HG02623 (cell line): ENCODE results near the gene E4F1.

ENCODE experiments used
- ATAC-seq: cut with Tn5 transposase; IDR thresholded peaks from one replicate; pipeline ENCODE4 v1.9.1; 2021; ENCODE audit warnings: moderate library complexity; ENCODE audit not compliant: unreplicated experiment

E4F1 gene, protein sequence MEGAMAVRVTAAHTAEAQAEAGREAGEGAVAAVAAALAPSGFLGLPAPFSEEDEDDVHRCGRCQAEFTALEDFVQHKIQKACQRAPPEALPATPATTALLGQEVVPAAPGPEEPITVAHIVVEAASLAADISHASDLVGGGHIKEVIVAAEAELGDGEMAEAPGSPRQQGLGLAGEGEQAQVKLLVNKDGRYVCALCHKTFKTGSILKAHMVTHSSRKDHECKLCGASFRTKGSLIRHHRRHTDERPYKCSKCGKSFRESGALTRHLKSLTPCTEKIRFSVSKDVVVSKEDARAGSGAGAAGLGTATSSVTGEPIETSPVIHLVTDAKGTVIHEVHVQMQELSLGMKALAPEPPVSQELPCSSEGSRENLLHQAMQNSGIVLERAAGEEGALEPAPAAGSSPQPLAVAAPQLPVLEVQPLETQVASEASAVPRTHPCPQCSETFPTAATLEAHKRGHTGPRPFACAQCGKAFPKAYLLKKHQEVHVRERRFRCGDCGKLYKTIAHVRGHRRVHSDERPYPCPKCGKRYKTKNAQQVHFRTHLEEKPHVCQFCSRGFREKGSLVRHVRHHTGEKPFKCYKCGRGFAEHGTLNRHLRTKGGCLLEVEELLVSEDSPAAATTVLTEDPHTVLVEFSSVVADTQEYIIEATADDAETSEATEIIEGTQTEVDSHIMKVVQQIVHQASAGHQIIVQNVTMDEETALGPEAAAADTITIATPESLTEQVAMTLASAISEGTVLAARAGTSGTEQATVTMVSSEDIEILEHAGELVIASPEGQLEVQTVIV

DNA sequence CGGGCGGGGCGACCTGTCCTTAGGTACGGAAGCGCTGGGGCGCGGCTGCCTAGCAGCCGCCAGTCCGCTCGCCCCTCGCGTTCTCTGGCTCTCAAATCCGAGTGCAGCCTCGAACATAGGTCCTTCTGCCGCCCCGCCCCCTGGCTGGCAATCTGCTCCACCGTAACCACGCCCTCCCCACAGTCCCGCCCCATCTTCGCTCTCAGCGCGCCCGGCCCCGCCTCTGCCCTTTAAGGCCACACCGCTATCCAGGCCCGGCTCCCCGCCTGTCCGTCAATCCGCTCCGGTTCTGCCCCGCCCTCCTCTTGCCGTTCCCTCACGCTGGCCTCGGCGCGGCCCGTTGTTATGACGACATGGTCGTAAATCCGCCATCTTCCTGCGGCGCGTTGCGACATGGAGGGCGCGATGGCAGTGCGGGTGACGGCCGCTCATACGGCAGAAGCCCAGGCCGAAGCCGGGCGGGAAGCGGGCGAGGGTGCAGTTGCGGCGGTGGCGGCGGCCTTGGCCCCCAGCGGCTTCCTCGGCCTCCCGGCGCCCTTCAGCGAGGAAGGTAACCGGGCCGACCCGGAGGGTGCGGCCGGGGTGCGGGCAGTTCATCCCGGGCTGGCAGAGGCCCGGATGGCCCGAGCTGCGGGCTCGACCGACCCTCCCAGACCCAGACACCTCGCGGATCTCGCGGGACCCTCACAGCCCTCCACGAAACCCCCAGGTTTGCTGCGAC, at the start of gene E4F1:
E4F1 (plus strand) TSS at position 371 of the 721 bp plus-strand sequence; CDS start at position 394, 23 bp downstream.
- ATAC-seq = peak; percentile 92

DNA sequence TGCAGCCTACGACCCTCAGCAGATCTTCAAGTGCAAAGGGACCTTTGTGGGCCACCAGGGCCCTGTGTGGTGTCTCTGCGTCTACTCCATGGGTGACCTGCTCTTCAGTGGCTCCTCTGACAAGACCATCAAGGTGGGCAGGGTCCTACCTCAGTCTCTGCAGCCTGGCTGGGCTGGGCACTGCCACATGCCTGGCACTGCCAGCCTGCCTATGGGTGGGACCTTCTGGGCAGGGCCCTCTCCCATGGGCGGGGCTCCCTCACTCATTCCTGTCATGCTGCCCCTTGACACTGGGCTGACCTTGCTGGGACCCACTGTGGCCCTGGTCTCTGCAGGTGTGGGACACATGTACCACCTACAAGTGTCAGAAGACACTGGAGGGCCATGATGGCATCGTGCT, 49.5 kb upstream of the E4F1 start:
- ATAC-seq = no peak

DNA sequence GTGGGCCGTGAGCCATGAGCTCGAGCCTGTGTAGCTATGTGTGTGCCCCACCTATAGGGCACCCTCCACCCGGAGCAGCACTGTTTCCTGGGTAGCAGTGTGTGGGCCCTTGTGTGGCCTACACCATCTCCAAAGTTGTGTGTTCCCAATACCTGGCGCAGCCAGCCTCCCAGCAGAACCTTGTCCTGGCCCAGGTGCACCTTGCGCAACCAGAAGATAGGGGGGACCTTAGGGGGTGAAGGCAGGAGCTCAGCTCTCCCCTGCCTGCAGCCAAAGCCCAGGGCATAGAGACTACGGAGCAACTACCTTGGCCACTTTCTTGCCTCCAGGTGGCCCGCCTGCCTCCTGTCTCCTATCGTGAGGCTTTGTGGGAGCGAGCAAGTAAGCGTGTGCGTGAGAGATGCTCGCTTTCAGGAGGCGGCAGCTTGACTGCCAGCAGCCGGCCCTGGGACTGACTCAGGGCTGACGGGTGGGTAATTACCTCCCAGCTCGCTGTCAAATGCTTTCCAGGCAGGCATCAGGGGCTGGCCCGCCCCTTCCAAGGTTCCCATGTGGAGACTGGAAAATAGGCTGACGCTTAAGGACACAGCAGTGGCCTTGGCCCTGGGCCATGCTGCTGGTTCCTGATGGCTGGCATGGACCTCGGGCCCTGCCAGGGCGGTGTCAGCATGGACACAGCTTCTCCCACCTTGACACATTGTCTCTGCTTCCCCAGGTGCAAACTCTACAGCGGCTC, 48.8 kb upstream of the E4F1 start:
- ATAC-seq = no peak

DNA sequence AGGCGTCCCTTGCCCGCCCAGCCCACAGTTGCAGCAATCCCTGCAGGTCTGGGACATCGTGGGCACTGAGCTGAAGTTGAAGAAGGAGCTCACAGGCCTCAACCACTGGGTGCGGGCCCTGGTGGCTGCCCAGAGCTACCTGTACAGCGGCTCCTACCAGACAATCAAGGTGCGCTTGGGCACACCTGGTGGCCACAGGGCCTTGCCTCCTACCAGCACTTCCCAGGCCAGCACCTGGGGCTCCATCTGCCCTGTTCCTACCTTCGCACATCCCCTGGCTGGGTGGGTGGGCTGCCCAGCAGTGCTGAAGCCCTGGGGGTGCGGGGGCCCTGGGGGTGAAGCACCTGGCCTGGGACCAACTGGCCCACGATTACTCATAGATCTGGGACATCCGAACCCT, 47.9 kb upstream of the E4F1 start:
- ATAC-seq = no peak

DNA sequence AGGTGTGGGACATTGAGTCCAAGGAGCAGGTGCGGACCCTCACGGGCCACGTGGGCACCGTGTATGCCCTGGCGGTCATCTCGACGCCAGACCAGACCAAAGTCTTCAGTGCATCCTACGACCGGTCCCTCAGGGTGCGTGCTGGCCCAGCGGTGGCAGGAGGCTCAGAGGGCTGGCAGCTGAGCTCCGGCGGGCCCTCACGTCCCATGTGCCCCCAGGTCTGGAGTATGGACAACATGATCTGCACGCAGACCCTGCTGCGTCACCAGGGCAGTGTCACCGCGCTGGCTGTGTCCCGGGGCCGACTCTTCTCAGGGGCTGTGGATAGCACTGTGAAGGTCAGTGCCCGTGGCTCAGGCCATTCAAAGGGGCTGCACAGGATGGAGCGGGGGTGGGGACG, 47.3 kb upstream of the E4F1 start:
- ATAC-seq = no peak

DNA sequence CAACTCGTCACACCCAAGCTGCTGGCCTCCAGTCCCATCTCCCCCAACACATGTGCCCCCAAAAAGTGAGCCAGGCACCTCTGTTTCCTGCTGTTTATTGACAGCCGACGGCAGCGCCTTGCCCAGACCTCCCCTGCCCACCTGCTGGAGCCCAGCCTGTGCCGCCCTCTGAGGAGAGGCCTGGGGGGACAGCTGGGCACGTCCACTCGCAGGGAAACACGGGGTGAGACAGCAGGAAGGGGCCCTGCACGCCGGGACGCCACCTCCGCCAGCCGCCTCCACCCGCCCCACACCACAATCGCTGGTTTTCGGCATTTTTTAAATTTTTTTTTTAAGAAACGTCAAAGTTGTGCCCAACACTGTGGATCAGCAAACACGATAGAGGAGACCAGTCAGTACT, 46.3 kb upstream of the E4F1 start:
- ATAC-seq = no peak

DNA sequence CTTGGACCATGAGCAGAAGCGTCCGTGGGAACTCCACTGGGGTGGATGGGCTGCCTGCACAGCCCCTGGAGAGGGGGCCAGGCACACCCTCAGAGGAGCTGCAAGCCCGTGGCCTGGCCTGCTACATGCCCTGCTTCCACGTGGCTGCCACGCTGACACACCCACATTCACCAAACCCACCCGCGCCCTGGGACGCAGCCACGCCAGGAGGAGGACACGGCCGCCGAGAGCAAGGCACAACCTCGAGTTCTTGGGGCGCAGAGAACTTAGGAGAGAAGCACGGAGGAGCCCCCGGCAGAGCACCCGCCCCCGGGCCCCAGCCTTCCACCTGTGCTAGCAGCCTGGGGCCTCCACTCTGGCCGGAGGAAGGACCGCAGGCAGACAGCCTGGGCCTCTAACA, 45.8 kb upstream of the E4F1 start:
- ATAC-seq = no peak

DNA sequence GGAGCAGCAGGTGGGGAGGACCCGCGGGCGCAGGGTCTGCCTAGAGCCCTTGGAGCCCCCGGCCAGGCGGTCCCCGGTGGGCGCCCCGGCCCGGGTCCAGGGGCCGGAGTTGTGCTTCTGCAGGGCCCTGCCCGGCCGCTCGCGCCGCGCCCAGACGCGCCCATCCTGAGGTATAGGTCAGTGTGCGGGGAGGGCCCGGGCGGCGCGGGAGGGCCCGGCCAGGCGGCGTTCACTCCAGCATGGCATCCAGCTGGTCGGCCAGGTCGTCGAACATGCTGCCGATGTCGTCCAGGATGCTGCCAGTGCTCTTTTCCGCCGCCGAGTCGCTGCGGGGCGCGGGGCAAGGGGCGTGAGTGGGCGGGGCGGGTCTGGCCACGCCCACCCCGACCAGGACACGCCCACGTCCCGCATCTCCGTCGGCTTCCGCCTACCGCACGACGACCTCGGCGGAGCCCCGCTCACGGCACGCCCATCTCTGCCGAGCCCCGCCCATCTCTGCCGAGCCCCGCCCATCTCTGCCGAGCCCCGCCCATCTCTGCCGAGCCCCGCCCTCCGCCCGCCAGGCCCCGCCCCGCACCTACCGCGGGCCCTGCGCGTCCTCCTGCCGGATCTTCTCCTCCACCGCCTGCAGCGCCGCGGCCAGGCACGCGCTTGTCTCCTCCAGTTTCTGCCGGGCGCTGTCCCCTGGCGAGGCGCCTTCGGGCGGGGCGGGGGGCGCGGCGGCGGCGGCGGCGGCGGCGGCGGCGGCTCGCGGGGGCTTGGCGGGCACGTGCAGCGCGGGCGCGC, 44.9 kb upstream of the E4F1 start:
- ATAC-seq = no peak

DNA sequence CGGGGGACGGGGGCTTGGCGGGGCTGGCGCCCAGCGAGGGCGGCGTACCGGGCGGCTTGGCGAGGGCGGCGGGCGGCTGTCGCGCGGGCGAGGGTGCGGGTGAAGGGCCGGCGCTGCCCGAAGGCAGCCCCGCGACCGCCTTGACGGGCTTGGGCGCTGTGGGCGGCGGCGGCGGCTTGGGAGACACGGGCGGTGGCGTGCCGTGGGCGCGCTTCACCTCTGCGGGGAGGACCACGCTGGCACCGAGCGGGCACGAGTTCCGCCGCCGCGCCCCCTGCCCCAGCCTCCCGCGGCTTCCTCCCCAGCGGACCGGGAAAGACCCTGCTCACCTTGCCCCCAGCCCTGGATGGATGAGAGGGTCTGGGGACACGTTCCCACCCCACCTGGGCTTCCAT, 44.3 kb upstream of the E4F1 start:
- ATAC-seq = no peak

DNA sequence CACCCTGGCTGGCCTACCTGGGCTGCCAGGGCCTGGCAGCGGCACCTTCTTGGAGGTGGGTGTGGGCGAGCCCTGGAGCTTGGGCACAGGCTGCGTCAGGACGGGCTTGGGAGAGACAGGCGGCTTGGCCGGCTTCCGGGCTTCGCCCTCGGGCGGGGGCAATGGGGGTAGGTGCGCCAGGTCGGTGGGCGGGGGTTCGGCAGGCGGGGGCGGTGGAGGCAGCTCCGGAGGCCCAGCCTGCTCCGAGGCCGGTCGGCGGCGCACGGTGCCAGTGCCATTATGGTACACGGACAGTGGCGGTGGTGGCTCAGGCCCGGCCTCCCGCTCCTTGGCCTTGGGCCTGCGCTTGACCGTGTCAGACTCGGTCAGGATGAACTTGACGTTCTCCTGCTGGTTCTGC, 43.8 kb upstream of the E4F1 start:
- ATAC-seq = no peak

DNA sequence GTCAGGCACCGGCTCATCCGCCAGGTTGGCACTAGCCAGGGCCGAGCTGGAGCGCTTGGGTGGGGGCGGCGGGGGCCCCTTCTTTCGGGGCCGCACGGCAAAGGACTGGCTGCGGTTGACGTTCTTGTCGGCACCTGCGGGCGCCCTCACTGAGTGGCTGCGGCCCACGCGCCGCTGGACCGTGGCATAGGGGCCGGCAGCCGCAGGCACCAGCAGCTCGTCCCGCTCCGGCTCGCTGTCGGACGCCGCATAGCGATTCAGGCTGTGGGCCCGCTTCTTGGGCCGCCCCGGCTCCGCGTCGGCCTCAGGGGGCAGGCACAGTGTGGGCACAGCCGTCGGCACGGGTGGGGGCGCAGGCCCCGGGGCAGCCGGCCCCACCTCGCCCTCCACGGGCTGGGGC, 42.9 kb upstream of the E4F1 start:
- no peak for ATAC-seq

DNA sequence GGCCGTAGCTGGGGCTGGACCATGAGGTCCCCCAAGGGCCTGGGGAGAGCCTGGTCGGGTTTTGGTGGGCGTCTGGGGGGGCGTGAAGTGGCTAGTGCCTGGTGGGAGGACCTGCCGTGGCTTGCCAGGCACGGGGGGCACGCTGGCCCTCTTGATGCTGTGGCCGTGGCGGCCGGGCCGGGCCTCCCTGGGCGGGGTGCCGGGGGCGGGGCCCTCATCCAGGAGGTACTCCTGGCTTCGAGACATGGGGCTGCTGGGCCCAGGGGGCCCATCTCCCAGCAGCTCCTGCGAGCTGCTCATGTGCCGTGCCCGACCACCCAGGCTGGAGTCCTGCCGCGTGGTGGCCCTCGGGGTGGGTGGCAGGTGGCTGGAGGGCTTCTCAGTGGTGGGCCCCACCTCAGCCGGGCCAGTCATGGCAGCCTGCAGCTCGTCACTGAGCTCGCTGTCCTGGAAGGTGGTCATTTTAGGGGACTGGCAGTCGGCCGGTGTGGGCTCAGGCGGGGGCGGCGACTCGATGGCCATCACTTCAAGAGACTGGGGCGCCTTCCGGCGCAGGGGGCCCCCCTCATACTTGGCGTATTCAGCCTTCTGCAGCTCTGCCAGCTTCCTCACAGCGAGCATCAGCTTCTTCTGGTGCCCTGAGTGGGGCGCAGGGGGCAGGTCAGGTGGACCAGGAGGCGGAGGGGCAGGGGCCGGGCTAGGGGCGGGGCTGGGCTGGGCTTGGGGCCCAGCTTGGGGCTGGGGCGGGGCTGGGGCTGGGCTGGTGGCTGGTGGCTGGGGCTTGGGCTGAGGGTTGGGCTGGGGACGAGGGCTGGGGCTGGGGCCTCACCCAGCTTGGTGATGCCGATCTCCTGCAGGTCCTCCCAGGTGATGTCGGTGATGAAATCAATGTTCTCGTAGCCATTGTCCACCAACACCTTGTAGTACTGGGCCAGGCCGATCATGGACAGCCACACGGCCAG, 42.1 kb upstream of the E4F1 start:
- ATAC-seq = no peak

DNA sequence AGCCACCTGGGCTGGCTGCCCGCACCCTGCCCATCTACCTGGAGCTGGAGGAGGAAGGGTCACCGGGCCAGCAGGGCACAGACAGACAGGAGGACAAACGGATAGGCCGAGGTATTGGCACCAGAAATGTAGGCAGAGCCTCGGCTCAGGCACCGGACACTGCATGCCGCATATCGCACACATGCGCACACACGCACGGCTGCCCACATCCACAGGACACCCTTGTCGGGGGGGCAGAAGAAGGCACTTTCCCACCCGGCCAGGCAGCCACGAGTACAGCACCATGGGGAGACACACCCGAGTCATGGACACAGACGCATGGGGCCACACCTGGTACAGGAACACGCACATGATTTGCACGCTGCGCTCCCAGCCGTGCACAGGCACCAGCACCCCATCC, 41.4 kb upstream of the E4F1 start:
- ATAC-seq = no peak

DNA sequence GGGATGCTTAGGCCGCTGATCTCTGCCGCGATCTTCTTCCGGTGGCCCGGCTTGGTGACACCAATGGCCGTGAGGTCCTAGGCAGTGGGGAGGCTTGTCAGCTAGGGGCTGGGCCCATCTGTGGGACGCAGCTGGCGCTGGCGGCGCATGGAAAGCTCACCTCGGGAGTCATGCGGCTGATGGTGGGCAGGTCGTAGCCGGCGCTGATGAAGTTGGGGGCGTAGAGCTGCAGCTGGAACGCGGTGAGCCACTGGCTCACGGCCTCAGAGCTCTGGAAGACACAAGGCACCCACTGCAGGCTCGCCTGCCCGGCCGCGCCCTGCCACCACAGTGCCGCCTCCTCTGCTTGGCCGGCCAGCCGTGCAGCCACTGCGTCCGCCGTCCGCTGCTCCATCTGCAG, 39.7 kb upstream of the E4F1 start:
- ATAC-seq = no peak

DNA sequence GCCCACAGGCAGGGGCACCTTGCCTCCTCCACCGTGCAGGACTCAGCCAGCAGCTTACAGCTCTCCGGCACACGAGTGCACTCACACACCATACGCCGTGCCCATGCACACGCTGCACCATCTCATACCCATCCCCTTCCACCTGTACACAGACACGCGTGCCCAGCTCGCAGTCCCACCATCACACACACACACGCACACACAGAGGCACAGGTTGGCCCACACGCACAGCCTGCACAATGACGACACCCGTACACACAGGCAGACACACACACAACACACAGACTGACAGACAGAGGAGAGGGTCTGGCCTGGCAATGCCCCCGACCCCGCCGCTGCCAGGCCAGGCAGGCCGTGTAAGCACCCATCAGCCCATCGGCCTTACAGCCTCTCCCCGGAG, 39.0 kb upstream of the E4F1 start:
- no peak for ATAC-seq

DNA sequence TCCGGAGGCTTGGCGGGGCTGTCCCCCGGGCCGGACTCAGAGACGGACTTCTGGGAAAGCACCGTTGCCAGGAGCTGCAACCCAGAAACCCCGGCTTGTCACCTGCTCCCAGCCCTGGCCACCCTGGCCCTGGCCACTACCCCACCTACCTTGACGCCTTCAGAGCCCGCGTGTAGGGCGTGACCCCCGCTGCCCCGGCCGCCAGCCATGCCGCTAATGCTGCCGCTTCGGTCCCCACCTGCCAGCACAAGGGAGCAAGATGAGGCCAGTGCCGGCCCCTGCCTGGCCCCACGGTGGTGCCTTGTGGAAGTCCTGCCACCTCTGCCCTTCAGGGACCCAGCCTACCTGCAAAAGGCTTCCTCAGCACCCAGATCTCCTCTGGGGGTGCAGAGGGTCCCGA, 38.4 kb upstream of the E4F1 start:
- no peak for ATAC-seq

DNA sequence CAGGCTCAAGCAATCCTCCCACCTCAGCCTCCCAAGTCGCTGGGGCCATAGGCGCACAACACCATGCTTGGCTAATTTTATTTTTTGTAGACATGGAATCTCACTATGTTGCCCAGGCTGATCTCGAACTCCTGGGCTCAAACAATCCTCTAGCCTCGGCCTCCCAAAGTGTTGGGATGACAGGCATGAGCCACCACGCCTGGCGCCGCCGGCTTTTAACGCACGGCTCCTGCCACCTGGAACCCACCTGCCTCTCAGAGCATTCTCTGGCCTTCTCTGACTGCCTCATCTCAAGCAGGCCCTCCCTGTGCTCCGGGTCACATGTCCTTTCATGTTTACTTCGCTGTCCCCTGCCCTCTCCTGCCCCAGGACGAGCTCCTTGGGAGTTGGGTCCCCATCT, 37.3 kb upstream of the E4F1 start:
- no peak for ATAC-seq

DNA sequence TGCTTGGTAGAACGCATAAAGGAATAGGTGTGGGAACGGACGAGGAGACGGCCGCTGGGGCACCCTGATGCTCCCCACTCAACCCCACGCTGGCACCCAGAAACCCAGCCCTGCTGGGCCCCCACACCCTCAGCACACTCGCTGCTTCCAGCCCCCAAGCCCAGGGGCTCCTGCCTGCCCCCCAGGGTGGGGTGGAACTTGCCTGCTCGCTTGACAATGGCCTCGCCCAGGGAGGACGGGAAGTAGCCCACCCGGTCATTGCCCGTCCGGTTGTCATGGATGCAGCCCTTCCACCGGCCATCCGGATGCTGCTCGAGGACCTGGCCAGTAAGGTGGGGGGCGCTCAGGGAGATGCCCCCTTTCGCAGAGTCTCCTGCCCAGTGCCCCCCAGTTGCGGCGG, 36.9 kb upstream of the E4F1 start:
- no peak for ATAC-seq

DNA sequence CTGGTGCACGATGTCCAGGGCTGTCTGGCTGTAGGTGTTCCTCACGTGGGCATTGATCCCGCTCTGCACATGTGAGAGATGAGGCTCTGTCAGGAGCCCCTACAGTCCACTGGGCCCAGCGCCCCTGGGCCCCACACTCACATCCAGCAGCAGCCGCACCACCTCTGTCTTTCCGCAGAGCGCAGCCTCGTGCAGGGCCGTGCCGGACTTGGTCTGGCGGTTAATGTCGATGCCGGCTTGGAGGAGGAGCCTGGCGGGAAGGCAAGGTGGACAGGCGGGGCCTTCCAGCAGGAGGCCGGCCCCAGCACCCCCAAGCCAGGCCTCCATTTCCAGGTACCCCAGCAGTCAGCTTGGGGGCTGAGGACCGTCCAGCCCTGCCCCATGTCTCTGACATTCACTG, 36.2 kb upstream of the E4F1 start:
- ATAC-seq = no peak
